NB4 (cell line): ENCODE results near the gene HMGB3.

Experiments used
- DNase-seq: peaks from one replicate; pipeline ENCODE4 v3.0.0; 2010; ENCODE audit warnings: low read depth
- H3K4me3 ChIP-seq: one replicate; pipeline ENCODE4 v1.5.1; 2011; ENCODE audit warnings: mild to moderate bottlenecking, low read depth, low read length, moderate library complexity
- MYC ChIP-seq: IDR thresholded peaks from 2 replicates; pipeline ENCODE4 v1.6.1; 2011; ENCODE audit warnings: low read depth, low read length
- POLR2A ChIP-seq: IDR thresholded peaks from 2 replicates; pipeline ENCODE4 v1.6.1; 2011; ENCODE audit warnings: mild to moderate bottlenecking; ENCODE audit not compliant: insufficient read length; ENCODE audit errors: extremely low read depth
- TF ChIP-seq, protein P1 (sequence below): IDR thresholded peaks from 2 replicates; pipeline ENCODE4 v1.6.1; 2011; ENCODE audit warnings: low read depth, low read length
- TF ChIP-seq, protein P2 (sequence below): IDR thresholded peaks from one replicate; pipeline ENCODE4 v1.5.1; 2012; ENCODE audit warnings: low read depth, low read length

The HMGB3 gene

GRCh38 chrX:150977411-150978162, 5.5 kb upstream of the HMGB3 start:
- DNase-seq: no peak
- no peak for TF ChIP-seq MYC
- TF ChIP-seq, protein P1, sequence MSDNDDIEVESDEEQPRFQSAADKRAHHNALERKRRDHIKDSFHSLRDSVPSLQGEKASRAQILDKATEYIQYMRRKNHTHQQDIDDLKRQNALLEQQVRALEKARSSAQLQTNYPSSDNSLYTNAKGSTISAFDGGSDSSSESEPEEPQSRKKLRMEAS: no peak
- TF ChIP-seq, protein P2, sequence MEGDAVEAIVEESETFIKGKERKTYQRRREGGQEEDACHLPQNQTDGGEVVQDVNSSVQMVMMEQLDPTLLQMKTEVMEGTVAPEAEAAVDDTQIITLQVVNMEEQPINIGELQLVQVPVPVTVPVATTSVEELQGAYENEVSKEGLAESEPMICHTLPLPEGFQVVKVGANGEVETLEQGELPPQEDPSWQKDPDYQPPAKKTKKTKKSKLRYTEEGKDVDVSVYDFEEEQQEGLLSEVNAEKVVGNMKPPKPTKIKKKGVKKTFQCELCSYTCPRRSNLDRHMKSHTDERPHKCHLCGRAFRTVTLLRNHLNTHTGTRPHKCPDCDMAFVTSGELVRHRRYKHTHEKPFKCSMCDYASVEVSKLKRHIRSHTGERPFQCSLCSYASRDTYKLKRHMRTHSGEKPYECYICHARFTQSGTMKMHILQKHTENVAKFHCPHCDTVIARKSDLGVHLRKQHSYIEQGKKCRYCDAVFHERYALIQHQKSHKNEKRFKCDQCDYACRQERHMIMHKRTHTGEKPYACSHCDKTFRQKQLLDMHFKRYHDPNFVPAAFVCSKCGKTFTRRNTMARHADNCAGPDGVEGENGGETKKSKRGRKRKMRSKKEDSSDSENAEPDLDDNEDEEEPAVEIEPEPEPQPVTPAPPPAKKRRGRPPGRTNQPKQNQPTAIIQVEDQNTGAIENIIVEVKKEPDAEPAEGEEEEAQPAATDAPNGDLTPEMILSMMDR: no peak
- no peak for TF ChIP-seq POLR2A
- H3K4me3 ChIP-seq: no peak overlapping the region

GRCh38 chrX:150980186-150980585, 2.9 kb upstream of the HMGB3 start:
- H3K4me3 ChIP-seq: no peak overlapping the region
- DNase-seq: no peak
- no peak for TF ChIP-seq POLR2A
- TF ChIP-seq, protein P1: no peak
- TF ChIP-seq MYC: no peak
- TF ChIP-seq, protein P2: no peak

- DNase-seq: no peak
Measured at GRCh38 chrX:150980711-150981110, 2.4 kb upstream of the HMGB3 start.

GRCh38 chrX:150982235-150982787, 824 bp upstream of the HMGB3 start:
- TF ChIP-seq, protein P1: no peak
- TF ChIP-seq, protein P2: no peak
- no peak for TF ChIP-seq POLR2A
- no peak for TF ChIP-seq MYC
- peak; percentile 55 for DNase-seq
- peak overlapping the region; percentile 51 for H3K4me3 ChIP-seq

More at GRCh38 chrX:150980711-150981110, 2.4 kb upstream of the HMGB3 start:
- no peak for TF ChIP-seq POLR2A
- TF ChIP-seq, protein P1: no peak
- no peak for TF ChIP-seq MYC
- TF ChIP-seq, protein P2: no peak
- no peak overlapping the region for H3K4me3 ChIP-seq

GRCh38 chrX:150983521-150984168, 510 bp downstream of the HMGB3 start:
- peak overlapping the region; percentile 46 for H3K4me3 ChIP-seq

More at GRCh38 chrX:150983521-150984168, 510 bp downstream of the HMGB3 start:
- TF ChIP-seq, protein P2: no peak
- TF ChIP-seq, protein P1: no peak
- no peak for TF ChIP-seq POLR2A
- no peak for TF ChIP-seq MYC
- DNase-seq: peak; percentile 20
